Mucosa of stomach (tissue), 1 donor: Measurements from ENCODE around the gene GRHPR.

Source experiments
- H3K27me3 ChIP-seq: one replicate; pipeline ENCODE4 v1.7.0; 2013; ENCODE audit warnings: mild to moderate bottlenecking, low read length; ENCODE audit not compliant: control insufficient read depth, insufficient read depth
- H3K36me3 ChIP-seq: one replicate; pipeline ENCODE4 v1.7.0; 2013; ENCODE audit warnings: low read length; ENCODE audit not compliant: control insufficient read depth, insufficient read depth
- H3K4me1 ChIP-seq: one replicate; pipeline ENCODE4 v1.7.0; 2013; ENCODE audit warnings: mild to moderate bottlenecking, low read length; ENCODE audit not compliant: control insufficient read depth, insufficient read depth
- H3K4me3 ChIP-seq: one replicate; pipeline ENCODE4 v1.7.0; 2013; ENCODE audit warnings: low read length
- H3K9ac ChIP-seq: one replicate; pipeline ENCODE4 v1.7.0; 2013; ENCODE audit warnings: mild to moderate bottlenecking, low read length, moderate library complexity
- H3K9me3 ChIP-seq: one replicate; pipeline ENCODE4 v1.7.0; 2013; ENCODE audit warnings: mild to moderate bottlenecking, low read length, moderate library complexity; ENCODE audit not compliant: control insufficient read depth
- donor health status: Pancreatic carcinoma.

Gene GRHPR

DNA sequence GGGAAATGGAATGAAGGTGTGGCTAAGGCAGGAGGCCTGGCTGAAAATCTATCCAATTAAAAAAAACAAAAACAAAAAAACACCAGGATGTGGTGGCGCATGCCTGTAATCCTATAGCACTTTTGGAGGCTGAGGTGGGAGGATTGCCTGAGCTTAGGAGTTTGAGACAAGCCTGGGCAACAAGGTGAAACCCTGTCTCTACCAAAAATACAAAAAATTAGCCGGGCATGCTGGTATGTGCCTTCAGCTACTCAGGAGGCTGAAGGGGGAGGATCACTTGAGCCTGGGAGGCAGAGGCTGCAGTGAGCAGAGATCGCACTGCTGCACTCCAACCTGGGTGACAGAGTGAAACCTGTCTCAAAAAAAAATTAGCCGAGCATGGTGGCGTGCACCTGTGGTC is 21.1 kb downstream of the GRHPR start:
- H3K9ac ChIP-seq: no peak overlapping the region
- no peak overlapping the region for H3K4me3 ChIP-seq
- no peaks in the 10 kb centered on the region for H3K9me3 ChIP-seq
- H3K36me3 ChIP-seq: no peaks in the 10 kb centered on the region
- H3K27me3 ChIP-seq: no peaks in the 10 kb centered on the region
- H3K4me1 ChIP-seq: peaks cover 23% of the 10 kb centered on the region

DNA sequence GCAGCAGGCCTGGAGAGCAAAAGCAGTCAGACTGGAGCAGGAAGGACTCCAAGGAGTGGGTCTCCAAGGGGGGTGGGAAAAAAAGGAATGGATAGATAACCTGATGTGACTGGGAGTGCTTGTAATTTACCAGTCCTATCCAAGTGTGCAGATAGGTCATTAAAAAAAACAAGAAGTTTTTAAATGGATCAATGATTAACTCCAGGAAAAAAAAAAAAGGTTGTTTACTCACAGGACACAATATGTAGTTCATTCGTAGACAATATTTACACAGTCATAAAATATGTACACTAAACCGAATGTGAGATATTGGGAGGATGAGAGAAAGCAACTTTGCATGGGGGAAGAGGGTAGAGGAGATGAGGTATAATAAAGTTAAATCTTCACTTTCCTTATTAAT is 22.4 kb downstream of the GRHPR start:
- Histone ChIP-seq H3K9ac (no peak overlapping the region), H3K27me3 (no peaks in the 10 kb centered on the region), H3K9me3 (no peaks in the 10 kb centered on the region), H3K4me3 (no peak overlapping the region), H3K36me3 (no peaks in the 10 kb centered on the region), H3K4me1 (peaks cover 23% of the 10 kb centered on the region)

DNA sequence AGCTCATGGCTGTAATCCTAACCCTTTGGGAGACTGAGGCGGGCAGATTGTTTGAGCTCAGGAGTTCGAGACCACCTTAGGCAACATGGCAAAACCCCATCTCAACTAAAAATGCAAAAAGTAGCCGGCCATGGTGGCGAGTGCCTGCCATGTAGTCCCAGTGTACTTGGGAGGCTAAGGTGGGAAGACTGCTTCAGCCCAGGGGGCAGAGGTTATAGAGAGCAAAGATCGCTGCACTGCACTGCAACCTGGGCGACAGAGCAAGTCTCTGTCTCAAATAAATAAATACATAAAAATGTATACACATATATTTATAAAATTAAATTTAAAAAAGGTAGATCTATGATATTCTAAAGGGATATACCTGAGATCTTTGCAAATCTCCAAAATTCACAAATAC is 23.3 kb downstream of the GRHPR start:
- Histone ChIP-seq H3K9ac (no peak overlapping the region), H3K36me3 (no peaks in the 10 kb centered on the region), H3K4me1 (peaks cover 23% of the 10 kb centered on the region)

DNA sequence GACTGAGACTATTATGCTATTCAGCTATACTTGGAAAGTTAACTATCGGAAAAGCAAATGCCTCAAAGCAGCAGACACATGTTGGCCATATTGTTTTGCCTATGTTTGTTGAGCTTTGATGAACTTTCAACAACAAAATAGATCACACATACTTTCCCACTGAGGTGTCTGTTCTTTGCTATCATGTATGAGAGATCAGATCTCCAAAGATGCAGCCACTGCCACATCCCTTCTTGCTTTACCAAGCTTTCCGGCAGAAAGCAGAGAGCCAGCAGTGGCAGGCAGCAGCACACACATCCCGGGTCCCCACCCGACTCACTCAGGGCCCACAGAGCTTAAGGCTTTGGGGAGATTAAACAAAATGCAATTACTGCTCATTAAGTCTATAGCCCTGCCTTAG is 23.9 kb downstream of the GRHPR start:
- Histone ChIP-seq H3K4me3 (no peak overlapping the region), H3K27me3 (no peaks in the 10 kb centered on the region), H3K36me3 (no peaks in the 10 kb centered on the region), H3K9me3 (no peaks in the 10 kb centered on the region), H3K4me1 (peaks cover 23% of the 10 kb centered on the region), H3K9ac (no peak overlapping the region)

More for the DNA sequence above, 23.3 kb downstream of the GRHPR start:
- H3K4me3 ChIP-seq: no peak overlapping the region
- no peaks in the 10 kb centered on the region for H3K27me3 ChIP-seq
- no peaks in the 10 kb centered on the region for H3K9me3 ChIP-seq

DNA sequence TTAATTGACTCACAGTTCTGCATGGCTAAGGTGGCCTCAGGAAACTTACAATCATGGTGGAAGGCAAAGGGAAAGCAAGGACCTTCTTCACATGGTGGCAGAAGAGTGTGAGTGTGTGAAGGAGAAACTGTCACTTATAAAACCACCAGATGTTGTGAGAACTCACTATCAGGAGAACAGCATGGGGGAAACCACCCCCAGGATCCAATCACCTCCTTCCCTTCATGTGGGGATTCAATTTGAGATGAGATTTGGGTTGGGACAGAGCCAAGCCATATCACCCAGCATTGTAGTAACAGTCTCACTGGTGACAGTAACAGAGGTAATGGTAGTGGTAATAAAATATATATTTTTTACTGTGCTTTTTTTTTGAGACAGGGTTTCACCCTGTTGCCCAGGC is 24.6 kb downstream of the GRHPR start:
- H3K9me3 ChIP-seq: no peaks in the 10 kb centered on the region
- H3K9ac ChIP-seq: no peak overlapping the region
- H3K4me3 ChIP-seq: no peak overlapping the region
- no peaks in the 10 kb centered on the region for H3K27me3 ChIP-seq
- no peaks in the 10 kb centered on the region for H3K36me3 ChIP-seq
- peaks cover 25% of the 10 kb centered on the region for H3K4me1 ChIP-seq

DNA sequence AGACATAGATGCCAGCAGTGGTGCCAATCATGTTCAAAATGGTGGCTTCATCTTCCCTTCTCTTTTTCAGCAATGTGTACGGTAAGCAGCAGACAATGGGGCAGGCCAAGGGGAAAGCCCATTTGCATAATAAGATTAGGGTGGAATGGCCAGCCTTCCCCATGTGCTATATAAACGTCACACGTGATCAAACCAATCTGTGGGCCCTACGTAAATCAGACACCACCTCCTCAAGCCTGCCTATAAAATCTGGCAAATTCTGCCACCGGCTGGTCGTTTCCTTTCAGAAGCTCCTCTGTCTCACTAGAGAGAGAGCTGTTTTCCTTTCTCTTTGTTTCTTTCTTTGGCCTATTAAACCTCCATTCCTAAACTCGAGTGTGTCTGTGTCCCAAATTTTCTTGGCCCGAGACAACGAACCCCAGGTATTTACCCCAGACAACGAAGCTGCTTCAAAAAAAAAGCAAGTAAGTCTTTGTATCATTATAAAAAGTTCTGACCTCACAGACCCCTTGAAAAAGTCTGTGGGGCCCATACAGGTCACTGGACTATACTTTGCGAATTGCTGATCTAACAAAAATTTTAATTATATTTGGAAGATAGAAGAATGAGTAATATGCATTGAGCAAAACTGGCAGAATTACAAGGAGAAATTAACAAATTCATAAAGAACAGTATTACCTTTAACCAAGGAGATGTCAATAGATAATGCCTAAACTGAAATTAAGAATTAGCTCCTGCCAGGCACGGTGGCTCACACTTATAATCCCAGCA is 27.6 kb downstream of the GRHPR start:
- no peak overlapping the region for H3K4me3 ChIP-seq
- H3K36me3 ChIP-seq: no peaks in the 10 kb centered on the region
- H3K9me3 ChIP-seq: no peaks in the 10 kb centered on the region
- no peak overlapping the region for H3K9ac ChIP-seq
- H3K27me3 ChIP-seq: no peaks in the 10 kb centered on the region
- peaks cover 36% of the 10 kb centered on the region for H3K4me1 ChIP-seq

DNA sequence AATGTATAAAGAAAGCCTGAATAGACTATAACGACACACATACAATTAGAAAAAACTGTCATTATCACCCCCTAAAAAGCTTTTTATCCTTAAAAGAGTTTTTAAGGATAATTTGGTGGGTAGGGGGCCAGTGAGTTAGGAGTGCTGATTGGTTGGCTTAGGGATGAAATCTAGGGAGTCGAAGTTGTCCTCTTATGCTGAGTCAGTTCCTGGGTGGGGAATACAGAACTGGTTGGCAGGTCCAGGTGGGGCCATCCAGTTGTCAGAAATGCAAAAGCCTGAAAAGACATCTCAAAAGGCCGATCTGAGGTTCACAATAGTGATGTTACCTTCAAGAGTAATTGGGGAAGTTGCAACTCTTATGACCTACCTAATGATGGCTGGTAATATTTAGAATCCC is 29.1 kb downstream of the GRHPR start:
- Histone ChIP-seq H3K9me3 (no peaks in the 10 kb centered on the region), H3K36me3 (no peaks in the 10 kb centered on the region), H3K4me1 (peaks cover 30% of the 10 kb centered on the region), H3K4me3 (no peak overlapping the region), H3K27me3 (no peaks in the 10 kb centered on the region), H3K9ac (no peak overlapping the region)

DNA sequence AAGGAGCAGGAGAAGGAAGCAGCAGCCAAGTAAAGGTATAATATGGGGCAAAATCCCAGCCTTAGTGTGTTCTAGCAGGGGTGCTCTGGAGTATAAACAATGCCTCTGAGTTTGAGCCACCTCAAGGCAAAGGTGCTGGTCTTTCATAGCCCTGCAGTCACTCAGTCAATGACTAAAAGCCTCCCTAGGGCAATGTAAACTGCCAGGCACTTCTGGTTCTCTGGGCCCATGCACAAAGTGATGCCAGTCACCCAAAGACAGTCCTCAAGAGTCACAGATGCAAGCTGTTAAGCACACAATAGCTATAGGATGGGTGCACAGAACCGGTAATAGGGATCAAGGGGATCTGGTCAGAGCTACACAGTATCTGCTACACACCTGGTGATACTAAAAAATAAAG is 30.1 kb downstream of the GRHPR start:
- Histone ChIP-seq H3K27me3 (no peaks in the 10 kb centered on the region), H3K4me1 (peaks cover 27% of the 10 kb centered on the region), H3K4me3 (no peak overlapping the region), H3K9me3 (no peaks in the 10 kb centered on the region), H3K36me3 (no peaks in the 10 kb centered on the region), H3K9ac (no peak overlapping the region)

DNA sequence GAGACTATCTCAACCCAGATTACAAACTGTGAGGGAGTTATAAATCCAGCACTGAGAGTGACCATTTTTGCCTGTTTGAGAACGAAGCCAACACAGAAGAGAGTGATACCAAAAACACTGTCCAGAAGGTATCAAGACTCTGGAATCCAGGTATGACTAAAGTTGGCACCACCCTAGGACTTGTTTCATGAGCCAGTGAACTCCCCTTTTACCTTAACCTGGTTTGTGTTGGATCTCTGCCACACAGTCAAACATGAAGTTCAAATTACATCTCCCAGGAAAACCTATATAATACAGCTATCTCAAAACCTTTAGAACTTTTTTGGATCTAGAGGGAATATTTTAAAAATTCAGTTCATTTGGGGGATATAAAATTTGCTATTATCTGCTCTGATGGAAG is 31.3 kb downstream of the GRHPR start:
- Histone ChIP-seq H3K9me3 (no peaks in the 10 kb centered on the region), H3K36me3 (no peaks in the 10 kb centered on the region), H3K4me1 (peaks cover 27% of the 10 kb centered on the region), H3K27me3 (no peaks in the 10 kb centered on the region), H3K9ac (no peak overlapping the region), H3K4me3 (no peak overlapping the region)

DNA sequence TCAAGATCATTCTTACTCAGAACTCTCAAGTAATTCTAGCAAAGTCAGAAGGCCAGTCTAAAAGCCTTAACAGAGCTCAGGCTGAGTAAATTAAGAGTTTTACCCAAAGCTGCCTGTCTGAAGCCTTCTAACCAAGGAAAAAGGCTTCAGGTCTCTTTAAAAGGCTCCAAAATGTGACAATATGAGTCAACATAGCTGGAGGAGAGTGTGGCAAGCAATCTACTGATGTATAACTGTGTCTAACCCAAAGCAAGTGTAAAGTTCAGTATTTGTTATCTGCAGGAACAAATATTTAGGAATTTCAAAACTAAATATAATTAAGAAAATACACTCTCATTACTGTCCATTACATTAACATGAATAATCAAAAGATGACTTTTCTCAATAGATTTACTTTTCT is 31.7 kb downstream of the GRHPR start:
- Histone ChIP-seq H3K27me3 (no peaks in the 10 kb centered on the region), H3K4me3 (no peak overlapping the region), H3K4me1 (peaks cover 27% of the 10 kb centered on the region), H3K36me3 (no peaks in the 10 kb centered on the region), H3K9ac (no peak overlapping the region), H3K9me3 (no peaks in the 10 kb centered on the region)

DNA sequence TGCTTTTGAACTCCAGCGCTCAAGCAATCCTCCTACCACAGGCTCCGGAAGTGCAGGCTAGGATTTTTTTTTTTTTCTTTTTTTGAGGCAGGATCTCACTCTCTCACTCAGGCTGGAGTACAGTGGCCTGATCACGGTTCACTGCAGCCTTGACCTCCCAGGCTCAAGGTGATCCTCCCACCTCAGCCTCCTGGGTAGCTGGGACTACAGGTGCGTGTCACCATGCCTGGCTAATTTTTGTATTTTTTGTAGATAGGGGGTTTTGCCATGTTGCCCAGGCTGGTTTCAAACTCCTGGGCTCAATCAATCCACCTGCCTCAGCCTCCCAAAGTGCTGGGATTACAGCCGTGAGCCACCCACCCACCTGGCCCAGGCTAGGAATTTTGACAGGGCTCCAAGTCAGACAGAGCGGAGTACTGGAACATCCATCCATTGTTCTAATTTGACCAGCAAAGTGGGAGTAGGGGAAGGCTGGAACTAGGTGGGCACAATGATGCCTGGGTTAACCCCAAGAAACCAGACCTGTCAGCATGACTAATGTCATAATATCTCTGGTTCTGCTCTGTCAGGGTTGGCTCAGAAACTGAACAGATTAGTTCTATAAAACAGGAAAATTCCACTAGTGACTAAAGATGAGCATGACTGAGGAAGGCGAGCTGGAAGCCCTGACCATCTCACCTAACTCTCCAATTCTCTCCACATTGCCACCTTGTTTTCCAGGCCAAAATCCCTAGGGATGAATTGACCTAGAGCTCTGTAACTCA is 33.6 kb downstream of the GRHPR start:
- H3K27me3 ChIP-seq: no peaks in the 10 kb centered on the region
- H3K36me3 ChIP-seq: no peaks in the 10 kb centered on the region
- H3K4me1 ChIP-seq: peaks cover 27% of the 10 kb centered on the region
- no peaks in the 10 kb centered on the region for H3K9me3 ChIP-seq
- H3K9ac ChIP-seq: no peak overlapping the region
- H3K4me3 ChIP-seq: no peak overlapping the region

DNA sequence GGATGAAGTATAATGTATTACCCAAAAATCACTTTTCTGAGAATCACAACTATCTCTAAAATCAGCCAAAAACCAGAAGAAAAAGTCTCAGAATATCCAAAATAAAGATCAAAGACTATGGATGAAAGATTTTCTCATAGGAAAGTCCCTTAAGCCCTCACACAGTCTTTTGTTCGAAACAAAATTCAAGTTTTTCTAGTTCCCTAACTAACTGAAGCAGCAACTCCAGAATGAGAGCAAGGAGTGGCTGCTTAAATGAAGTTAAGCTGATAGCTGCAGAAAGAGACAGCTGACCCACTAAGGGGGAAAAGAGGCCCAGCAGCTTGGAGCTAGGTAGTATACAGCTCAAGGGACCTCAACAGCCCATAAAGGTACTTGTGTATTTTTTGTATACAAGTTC is 34.3 kb downstream of the GRHPR start:
- Histone ChIP-seq H3K4me3 (no peak overlapping the region), H3K9ac (no peak overlapping the region), H3K27me3 (no peaks in the 10 kb centered on the region), H3K36me3 (no peaks in the 10 kb centered on the region), H3K9me3 (no peaks in the 10 kb centered on the region), H3K4me1 (peaks cover 27% of the 10 kb centered on the region)
